ENCODE results near the gene TNFSF15.
"Not testable (repeated sequence)": the region's sequence is repeated elsewhere in the genome, so short reads cannot be mapped to it uniquely, and the experiment has no call there.

The TNFSF15 gene

GRCh38 chr9:114743446-114743845, 62.4 kb downstream of the TNFSF15 start:
- H3K36me3 ChIP-seq (ENCODE audit: control insufficient read depth, low read depth, low read length), result no peaks in the 10 kb centered on the region
- no peak overlapping the region for H3K9ac ChIP-seq (ENCODE audit: low read length)
- no peaks in the 10 kb centered on the region for H3K9me3 ChIP-seq (ENCODE audit: control insufficient read depth, low read depth, low read length)
- H3K27me3 ChIP-seq (ENCODE audit: control insufficient read depth, insufficient read depth, low read length), result no peaks in the 10 kb centered on the region
- no peak overlapping the region for H3K27ac ChIP-seq (ENCODE audit: low read length)
- no peaks in the 10 kb centered on the region for H3K4me1 ChIP-seq (ENCODE audit: control insufficient read depth, low read depth, low read length)
- no peak overlapping the region for H3K4me3 ChIP-seq (ENCODE audit: low read length)

GRCh38 chr9:114742947-114743346, 62.9 kb downstream of the TNFSF15 start:
- no peak overlapping the region for H3K9ac ChIP-seq (ENCODE audit: low read length)
- H3K4me3 ChIP-seq (ENCODE audit: low read length), result no peak overlapping the region
- no peaks in the 10 kb centered on the region for H3K9me3 ChIP-seq (ENCODE audit: control insufficient read depth, low read depth, low read length)
- H3K36me3 ChIP-seq (ENCODE audit: control insufficient read depth, low read depth, low read length), result no peaks in the 10 kb centered on the region
- no peak overlapping the region for H3K27ac ChIP-seq (ENCODE audit: low read length)
- no peaks in the 10 kb centered on the region for H3K27me3 ChIP-seq (ENCODE audit: control insufficient read depth, insufficient read depth, low read length)
- no peaks in the 10 kb centered on the region for H3K4me1 ChIP-seq (ENCODE audit: control insufficient read depth, low read depth, low read length)

- not testable (repeated sequence) for H3K4me3 ChIP-seq (ENCODE audit: low read length); H3K9ac ChIP-seq (ENCODE audit: low read length); H3K9me3 ChIP-seq (ENCODE audit: control insufficient read depth, low read depth, low read length); H3K27ac ChIP-seq (ENCODE audit: low read length); H3K4me1 ChIP-seq (ENCODE audit: control insufficient read depth, low read depth, low read length); H3K27me3 ChIP-seq (ENCODE audit: control insufficient read depth, insufficient read depth, low read length); H3K36me3 ChIP-seq (ENCODE audit: control insufficient read depth, low read depth, low read length)
Observed at GRCh38 chr9:114741521-114741920, 64.3 kb downstream of the TNFSF15 start.

GRCh38 chr9:114738581-114739316, 67.1 kb downstream of the TNFSF15 start:
- Histone ChIP-seq H3K4me1 (ENCODE audit: control insufficient read depth, low read depth, low read length) (no peaks in the 10 kb centered on the region), H3K27ac (ENCODE audit: low read length) (no peak overlapping the region), H3K27me3 (ENCODE audit: control insufficient read depth, insufficient read depth, low read length) (no peaks in the 10 kb centered on the region), H3K36me3 (ENCODE audit: control insufficient read depth, low read depth, low read length) (no peaks in the 10 kb centered on the region), H3K4me3 (ENCODE audit: low read length) (no peak overlapping the region), H3K9ac (ENCODE audit: low read length) (no peak overlapping the region), H3K9me3 (ENCODE audit: control insufficient read depth, low read depth, low read length) (no peaks in the 10 kb centered on the region)

GRCh38 chr9:114737847-114738246, 68.0 kb downstream of the TNFSF15 start:
- no peaks in the 10 kb centered on the region for H3K27me3 ChIP-seq (ENCODE audit: control insufficient read depth, insufficient read depth, low read length)
- H3K9ac ChIP-seq (ENCODE audit: low read length), result no peak overlapping the region
- H3K27ac ChIP-seq (ENCODE audit: low read length), result no peak overlapping the region
- H3K9me3 ChIP-seq (ENCODE audit: control insufficient read depth, low read depth, low read length), result no peaks in the 10 kb centered on the region
- H3K36me3 ChIP-seq (ENCODE audit: control insufficient read depth, low read depth, low read length), result no peaks in the 10 kb centered on the region
- no peak overlapping the region for H3K4me3 ChIP-seq (ENCODE audit: low read length)
- H3K4me1 ChIP-seq (ENCODE audit: control insufficient read depth, low read depth, low read length), result no peaks in the 10 kb centered on the region

GRCh38 chr9:114737118-114737517, 68.7 kb downstream of the TNFSF15 start:
- Histone ChIP-seq H3K36me3 (ENCODE audit: control insufficient read depth, low read depth, low read length) (no peaks in the 10 kb centered on the region), H3K4me1 (ENCODE audit: control insufficient read depth, low read depth, low read length) (no peaks in the 10 kb centered on the region), H3K9me3 (ENCODE audit: control insufficient read depth, low read depth, low read length) (no peaks in the 10 kb centered on the region), H3K27me3 (ENCODE audit: control insufficient read depth, insufficient read depth, low read length) (no peaks in the 10 kb centered on the region), H3K27ac (ENCODE audit: low read length) (no peak overlapping the region), H3K9ac (ENCODE audit: low read length) (no peak overlapping the region), H3K4me3 (ENCODE audit: low read length) (no peak overlapping the region)

- no peaks in the 10 kb centered on the region for H3K36me3 ChIP-seq (ENCODE audit: control insufficient read depth, low read depth, low read length)
- no peak overlapping the region for H3K27ac ChIP-seq (ENCODE audit: low read length)
- no peaks in the 10 kb centered on the region for H3K9me3 ChIP-seq (ENCODE audit: control insufficient read depth, low read depth, low read length)
- no peaks in the 10 kb centered on the region for H3K4me1 ChIP-seq (ENCODE audit: control insufficient read depth, low read depth, low read length)
- no peaks in the 10 kb centered on the region for H3K27me3 ChIP-seq (ENCODE audit: control insufficient read depth, insufficient read depth, low read length)
- no peak overlapping the region for H3K4me3 ChIP-seq (ENCODE audit: low read length)
- no peak overlapping the region for H3K9ac ChIP-seq (ENCODE audit: low read length)
Observed at GRCh38 chr9:114735704-114736103, 70.1 kb downstream of the TNFSF15 start.

GRCh38 chr9:114735139-114735538, 70.7 kb downstream of the TNFSF15 start:
- not testable (repeated sequence) for H3K27ac ChIP-seq (ENCODE audit: low read length); H3K9ac ChIP-seq (ENCODE audit: low read length); H3K27me3 ChIP-seq (ENCODE audit: control insufficient read depth, insufficient read depth, low read length); H3K4me1 ChIP-seq (ENCODE audit: control insufficient read depth, low read depth, low read length); H3K36me3 ChIP-seq (ENCODE audit: control insufficient read depth, low read depth, low read length); H3K9me3 ChIP-seq (ENCODE audit: control insufficient read depth, low read depth, low read length); H3K4me3 ChIP-seq (ENCODE audit: low read length)

Measured in iPS-18a (cell line).